ENCODE measurements around the gene WASF3. TPM values are rescaled to one million over a fixed set of nuclear protein-coding genes. Genes with fewer than 3 reads are reported as not detected.
A peak's percentile ranks its signal among the peaks of the same experiment; 100 is the strongest.

The WASF3 gene
- total RNA-seq, 1 experiment from 2014 or later = 3.4 TPM

GRCh38 chr13:26628706-26629105 is 71.2 kb downstream of the WASF3 start:
- H3K36me3 ChIP-seq (ENCODE audit: control insufficient read depth in 1 of 2, insufficient read depth in 2 of 2, low read length in 2 of 2) = no peaks in the 10 kb centered on the region
- no peak for DNase-seq (ENCODE audit: low read depth, low spot score)
- no peak overlapping the region for H3K9ac ChIP-seq (ENCODE audit: low read length)
- H3K27ac ChIP-seq (ENCODE audit: low read depth, low read length) = no peak overlapping the region
- no peak overlapping the region for H2AFZ ChIP-seq (ENCODE audit: low read depth, low read length, poor library complexity, severe bottlenecking)
- no peaks in the 10 kb centered on the region for H3K27me3 ChIP-seq (ENCODE audit: insufficient read depth, low read length)
- TF ChIP-seq FOSL1 (IDR thresholded peaks at IDR 0.05; ENCODE audit: low read depth) = no peak
- no peak for TF ChIP-seq POLR2A (IDR thresholded peaks at IDR 0.05; ENCODE audit: borderline replicate concordance, extremely low read depth, insufficient read depth, insufficient read length)
- no peak for TF ChIP-seq MAX (IDR thresholded peaks at IDR 0.05)
- no peak for TF ChIP-seq ATF3 (IDR thresholded peaks at IDR 0.05)
- no peak for TF ChIP-seq EGR1 (IDR thresholded peaks at IDR 0.05; ENCODE audit: low read depth)
- TF ChIP-seq TCF7L2 (IDR thresholded peaks at IDR 0.05; ENCODE audit: borderline replicate concordance, extremely low read depth, insufficient read depth, insufficient read length) = no peak
- TF ChIP-seq JUND (IDR thresholded peaks at IDR 0.05) = no peak
- TF ChIP-seq CBX3 (IDR thresholded peaks at IDR 0.05; ENCODE audit: low read depth) = no peak
- TF ChIP-seq YY1 (IDR thresholded peaks at IDR 0.05; ENCODE audit: extremely low read depth, insufficient replicate concordance, low read depth, low read length) = no peak
- no peak for TF ChIP-seq SIN3A (IDR thresholded peaks at IDR 0.05; ENCODE audit: low read depth)
- TF ChIP-seq CTCF (IDR thresholded peaks at IDR 0.05 in 2 of 3, conservative IDR thresholded peaks at IDR 0.05 in 1 of 3; ENCODE audit: borderline replicate concordance in 1 of 3, insufficient read depth in 1 of 3, low read depth in 2 of 3, low read length in 2 of 3) = no peak
- TF ChIP-seq ZBTB33 (IDR thresholded peaks at IDR 0.05; ENCODE audit: extremely low read depth, insufficient replicate concordance, low read length) = no peak
- TF ChIP-seq POLR2AphosphoS5 (IDR thresholded peaks at IDR 0.05; ENCODE audit: low read depth, low read length) = no peak
- no peak for TF ChIP-seq CEBPB (IDR thresholded peaks at IDR 0.05; ENCODE audit: low read depth)
- no peak for TF ChIP-seq ZNF274 (IDR thresholded peaks at IDR 0.05; ENCODE audit: low read depth, low read length)
- TF ChIP-seq EZH2 (IDR thresholded peaks at IDR 0.05) = no peak
- ChIA-PET RAD21 (ENCODE audit: low non-redundant PET in 1 of 2, low total read pairs in 2 of 2, uncharacterized antibody in 2 of 2, unreplicated experiment in 2 of 2) (no interaction called here), CTCF (interaction anchor here (0.7 to 1.5 kb wide), 5 partner anchors 8 to 444 kb away, joined by 3 to 10 read pairs (median 3); no protein-coding TSS in a partner anchor), POLR2A (no interaction called here)
- H3K79me2 ChIP-seq (ENCODE audit: insufficient read depth, low read length) = no peaks in the 10 kb centered on the region
- no peaks in the 10 kb centered on the region for H4K20me1 ChIP-seq (ENCODE audit: insufficient read depth)
- intact Hi-C loops (cut with micrococcal nuclease) = no loop called here
- peak; percentile 53; the same call in 1 of the 2 replicates for ATAC-seq
- no peak overlapping the region for H3K4me3 ChIP-seq (replicated peaks in 1 of 2; ENCODE audit: low read depth in 1 of 2, low read length in 2 of 2)
- H3K4me1 ChIP-seq (ENCODE audit: control insufficient read depth in 1 of 2, insufficient read depth in 2 of 2, low read length in 2 of 2) = no peaks in the 10 kb centered on the region
- H3K9me2 ChIP-seq (ENCODE audit: insufficient read depth) = no peaks in the 10 kb centered on the region
- no peak overlapping the region for H3K4me2 ChIP-seq (ENCODE audit: low read length)
- BruUV-seq (replicated peaks) = no TSS peak
- H3K9me3 ChIP-seq (ENCODE audit: control insufficient read depth in 1 of 2, insufficient read depth in 1 of 2, low read depth in 1 of 2, low read length in 2 of 2) = peaks cover 7 to 10% of the 10 kb centered on the region in 2 experiments; a peak in 2 of 4 replicates
